LNCaP clone FGC (cell line): ENCODE data around the gene LSM4.
A peak's percentile ranks its signal among the peaks of the same experiment; 100 is the strongest.
"Not testable (repeated sequence)": the region's sequence is repeated elsewhere in the genome, so short reads cannot be mapped to it uniquely, and the experiment has no call there.

Source experiments
- DNase-seq: peaks from one replicate; pipeline ENCODE4 v3.0.0-alpha.2; 2011; ENCODE audit warnings: low read depth
- H3K4me3 ChIP-seq: 2 replicates; pipeline ENCODE4 v1.5.1; 2011; ENCODE audit warnings: mild to moderate bottlenecking, low read depth, low read length, control low read depth
- TF ChIP-seq, protein P1 (sequence below): IDR thresholded peaks from 2 replicates; pipeline ENCODE4 v1.5.1; 2012; ENCODE audit warnings: mild to moderate bottlenecking; ENCODE audit not compliant: control insufficient read depth, insufficient read depth; ENCODE audit errors: extremely low read depth

The LSM4 gene

DNA sequence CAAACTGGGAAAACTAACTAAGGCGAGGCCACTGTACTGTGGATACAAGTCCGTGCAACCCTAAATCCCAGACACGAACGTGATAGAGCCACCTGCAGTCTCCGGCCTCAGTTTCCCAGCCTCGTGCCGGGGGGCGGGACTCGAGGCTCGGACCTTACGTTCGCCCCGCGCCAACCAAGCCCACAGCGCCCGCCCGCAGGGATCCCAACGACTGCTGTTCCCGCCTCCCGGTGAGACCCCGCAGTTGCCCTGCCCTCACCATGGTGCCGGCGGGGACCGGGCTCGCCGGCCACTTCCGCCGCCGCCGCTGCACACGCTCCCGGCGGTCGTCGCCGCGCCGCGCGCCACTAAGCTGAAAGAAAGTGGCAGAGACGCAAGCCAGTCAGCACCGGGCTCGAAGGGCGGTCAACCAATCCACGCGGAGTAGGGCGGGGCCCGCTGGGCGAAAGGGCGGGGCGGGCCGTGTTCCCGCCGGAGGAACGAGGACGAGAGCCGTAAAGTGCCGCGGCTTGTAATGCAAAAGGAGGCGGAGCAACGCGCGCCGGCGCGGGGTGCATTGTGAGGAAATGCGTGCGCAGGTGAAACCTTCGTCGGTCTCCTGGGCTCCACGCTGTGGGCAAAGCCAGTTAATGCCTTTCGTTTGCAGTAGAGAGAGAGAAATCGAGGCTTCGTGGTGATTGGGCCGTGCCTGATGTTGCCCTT, at the start of gene LSM4:
Gene LSM4 (minus strand): TSS at position 318 of the 702 bp plus-strand sequence. CDS start 56 bp downstream, at position 262.
- TF ChIP-seq, protein P1, sequence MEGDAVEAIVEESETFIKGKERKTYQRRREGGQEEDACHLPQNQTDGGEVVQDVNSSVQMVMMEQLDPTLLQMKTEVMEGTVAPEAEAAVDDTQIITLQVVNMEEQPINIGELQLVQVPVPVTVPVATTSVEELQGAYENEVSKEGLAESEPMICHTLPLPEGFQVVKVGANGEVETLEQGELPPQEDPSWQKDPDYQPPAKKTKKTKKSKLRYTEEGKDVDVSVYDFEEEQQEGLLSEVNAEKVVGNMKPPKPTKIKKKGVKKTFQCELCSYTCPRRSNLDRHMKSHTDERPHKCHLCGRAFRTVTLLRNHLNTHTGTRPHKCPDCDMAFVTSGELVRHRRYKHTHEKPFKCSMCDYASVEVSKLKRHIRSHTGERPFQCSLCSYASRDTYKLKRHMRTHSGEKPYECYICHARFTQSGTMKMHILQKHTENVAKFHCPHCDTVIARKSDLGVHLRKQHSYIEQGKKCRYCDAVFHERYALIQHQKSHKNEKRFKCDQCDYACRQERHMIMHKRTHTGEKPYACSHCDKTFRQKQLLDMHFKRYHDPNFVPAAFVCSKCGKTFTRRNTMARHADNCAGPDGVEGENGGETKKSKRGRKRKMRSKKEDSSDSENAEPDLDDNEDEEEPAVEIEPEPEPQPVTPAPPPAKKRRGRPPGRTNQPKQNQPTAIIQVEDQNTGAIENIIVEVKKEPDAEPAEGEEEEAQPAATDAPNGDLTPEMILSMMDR = peak; percentile 40

GRCh38 chr19:18368504-18369222, 45.8 kb upstream of the LSM4 start:
- no peak for DNase-seq
- H3K4me3 ChIP-seq = no peak overlapping the region
- TF ChIP-seq, protein P1 = no peak

More for the DNA sequence above, at the start of gene LSM4:
- DNase-seq = peak; percentile 96
- H3K4me3 ChIP-seq = peak within 1 kb of the TSS; percentile 92

GRCh38 chr19:18366021-18366435, 43.2 kb upstream of the LSM4 start:
- no peak for DNase-seq
- H3K4me3 ChIP-seq = no peak overlapping the region
- TF ChIP-seq, protein P1 = no peak

GRCh38 chr19:18364826-18365528, 42.1 kb upstream of the LSM4 start:
- peak; percentile 99 for DNase-seq
- no peak overlapping the region for H3K4me3 ChIP-seq
- TF ChIP-seq, protein P1 = no peak

GRCh38 chr19:18364277-18364825, 41.5 kb upstream of the LSM4 start:
- not testable (repeated sequence) for H3K4me3 ChIP-seq, DNase-seq

DNA sequence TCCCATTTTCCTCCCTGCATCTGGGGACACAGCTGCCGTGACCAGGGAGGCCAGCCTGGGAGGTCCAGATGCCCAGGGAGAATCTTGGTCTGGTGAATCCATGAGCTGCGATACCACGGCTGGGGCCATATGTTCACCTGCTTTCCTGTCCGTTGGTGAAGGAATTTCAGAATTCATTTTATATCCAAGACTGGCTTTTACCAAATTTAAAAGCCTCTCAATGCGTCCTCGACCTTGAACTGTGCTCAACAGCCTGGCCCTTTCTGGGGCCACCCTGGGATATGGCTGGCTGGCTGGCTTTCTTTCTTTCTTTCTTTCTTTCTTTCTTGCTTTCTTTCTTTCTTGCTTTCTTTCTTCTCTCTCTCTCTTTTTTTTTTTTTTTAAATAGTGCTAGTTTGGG, 40.9 kb upstream of the LSM4 start:
- H3K4me3 ChIP-seq = no peak overlapping the region
- DNase-seq = no peak
- TF ChIP-seq, protein P1 = no peak

- no peak for DNase-seq
- TF ChIP-seq, protein P1 = no peak
These were observed 40.2 kb upstream of the LSM4 start for GRCh38 chr19:18362934-18363542.

More at GRCh38 chr19:18362934-18363542, 40.2 kb upstream of the LSM4 start:
- no peak overlapping the region for H3K4me3 ChIP-seq
